HG03521 (cell line): ENCODE data around the gene MAP2K2.

ENCODE experiments used
- ATAC-seq: cut with Tn5 transposase; IDR thresholded peaks from one replicate; pipeline ENCODE4 v1.9.1; 2021; ENCODE audit warnings: mild to moderate bottlenecking, moderate library complexity; ENCODE audit not compliant: unreplicated experiment

Gene MAP2K2

GRCh38 chr19:4061683-4062418 lies 62.1 kb downstream of the MAP2K2 start:
- no peak for ATAC-seq

- ATAC-seq, result no peak
Observed at GRCh38 chr19:4061178-4061682, 62.7 kb downstream of the MAP2K2 start.

- ATAC-seq, result no peak
Observed at GRCh38 chr19:4060621-4061177, 63.2 kb downstream of the MAP2K2 start.

- ATAC-seq, result no peak
Observed at GRCh38 chr19:4059891-4060620, 63.9 kb downstream of the MAP2K2 start.

GRCh38 chr19:4059453-4059871 lies 64.5 kb downstream of the MAP2K2 start:
- ATAC-seq, result no peak

- no peak for ATAC-seq
Observed at GRCh38 chr19:4058693-4059452, 65.0 kb downstream of the MAP2K2 start.

- ATAC-seq, result no peak
Observed at GRCh38 chr19:4057931-4058692, 65.8 kb downstream of the MAP2K2 start.

GRCh38 chr19:4055209-4055552 lies 68.7 kb downstream of the MAP2K2 start:
- ATAC-seq, result no peak

GRCh38 chr19:4054441-4055208 lies 69.3 kb downstream of the MAP2K2 start:
- no peak for ATAC-seq

- ATAC-seq, result no peak
Observed at GRCh38 chr19:4053423-4054324, 70.2 kb downstream of the MAP2K2 start.

GRCh38 chr19:4052993-4053422 lies 70.9 kb downstream of the MAP2K2 start:
- ATAC-seq, result no peak

- no peak for ATAC-seq
Observed at GRCh38 chr19:4052114-4052992, 71.6 kb downstream of the MAP2K2 start.

- ATAC-seq, result no peak
Observed at GRCh38 chr19:4051175-4052101, 72.5 kb downstream of the MAP2K2 start.

GRCh38 chr19:4049432-4049831 lies 74.5 kb downstream of the MAP2K2 start:
- ATAC-seq, result no peak

GRCh38 chr19:4046946-4047683 lies 76.8 kb downstream of the MAP2K2 start:
- ATAC-seq, result no peak

- no peak for ATAC-seq
Observed at GRCh38 chr19:4046362-4046691, 77.6 kb downstream of the MAP2K2 start.
